ENCODE measurements around the gene MOBP. TPM values are rescaled to one million over a fixed set of nuclear protein-coding genes. Genes with fewer than 3 reads are reported as not detected.

The MOBP gene
- total and polyA plus RNA-seq, 9 of the 15 experiments (the other 6 are each of a cell fraction or from before 2014, with no cell fraction given), result 0.09 to 0.33 (median 0.11) TPM; not detected in 4

GRCh38 chr3:39519554-39520288 lies 52.2 kb downstream of the MOBP start:
- no peak overlapping the region for H3K9ac ChIP-seq (ENCODE audit: insufficient read depth in 1 of 2, low read depth in 2 of 2, low read length in 2 of 2)
- H3K79me2 ChIP-seq (ENCODE audit: control insufficient read depth, insufficient read depth, low read length), result no peaks in the 10 kb centered on the region
- no peaks in the 10 kb centered on the region for H3K36me3 ChIP-seq (ENCODE audit: control insufficient read depth, insufficient read depth, low read length)
- no peak overlapping the region for H3K4me2 ChIP-seq (ENCODE audit: insufficient read depth, low read length)
- H4K20me1 ChIP-seq (replicated peaks; ENCODE audit: control insufficient read depth, insufficient read depth, low read length), result no peaks in the 10 kb centered on the region
- intact Hi-C loops (cut with micrococcal nuclease), result no loop called here
- no peak overlapping the region for H3K27ac ChIP-seq (ENCODE audit: extremely low read depth, low read depth, low read length)
- BruUV-seq (replicated peaks), result no TSS peak
- ChIA-PET CTCF (ENCODE audit: low intra/inter-chr PET ratio) (interaction anchor here (0.6 kb wide), 1 partner anchor 10 kb away, joined by 3 read pairs; no protein-coding TSS in a partner anchor), POLR2A (interaction anchor here (0.7 kb wide), 1 partner anchor 35 kb away, joined by 3 read pairs; no protein-coding TSS in a partner anchor)
- peaks cover 3% of the 10 kb centered on the region; the same call in 1 of the 2 replicates for H3K9me3 ChIP-seq (replicated peaks; ENCODE audit: control insufficient read depth, insufficient read depth, low read depth, low read length)
- DNase-seq (ENCODE audit: extremely low read depth in 1 of 4, low spot score in 3 of 4), result no peak
- H3K4me3 ChIP-seq, result no peak overlapping the region
- in situ Hi-C loops (cut with MboI), result no loop called here
- WGBS (ENCODE audit: insufficient coverage, low coverage, missing lambda C conversion rate), result 3% methylated on average over 2 of the region's 3 CpGs
- H2AFZ ChIP-seq (ENCODE audit: low read depth, low read length), result no peak overlapping the region
- no peak for FAIRE-seq
- ATAC-seq, result no peak
- H3K4me1 ChIP-seq (replicated peaks in 1 of 2; ENCODE audit: control insufficient read depth in 2 of 2, insufficient read depth in 2 of 2, low read length in 2 of 2), result no peaks in the 10 kb centered on the region
- peaks cover 0 to 8% of the 10 kb centered on the region in 2 experiments; a peak in 2 of 5 replicates for H3K27me3 ChIP-seq (ENCODE audit: control insufficient read depth in 2 of 2, insufficient read depth in 2 of 2, low read length in 2 of 2)
- TF ChIP-seq, protein P1, sequence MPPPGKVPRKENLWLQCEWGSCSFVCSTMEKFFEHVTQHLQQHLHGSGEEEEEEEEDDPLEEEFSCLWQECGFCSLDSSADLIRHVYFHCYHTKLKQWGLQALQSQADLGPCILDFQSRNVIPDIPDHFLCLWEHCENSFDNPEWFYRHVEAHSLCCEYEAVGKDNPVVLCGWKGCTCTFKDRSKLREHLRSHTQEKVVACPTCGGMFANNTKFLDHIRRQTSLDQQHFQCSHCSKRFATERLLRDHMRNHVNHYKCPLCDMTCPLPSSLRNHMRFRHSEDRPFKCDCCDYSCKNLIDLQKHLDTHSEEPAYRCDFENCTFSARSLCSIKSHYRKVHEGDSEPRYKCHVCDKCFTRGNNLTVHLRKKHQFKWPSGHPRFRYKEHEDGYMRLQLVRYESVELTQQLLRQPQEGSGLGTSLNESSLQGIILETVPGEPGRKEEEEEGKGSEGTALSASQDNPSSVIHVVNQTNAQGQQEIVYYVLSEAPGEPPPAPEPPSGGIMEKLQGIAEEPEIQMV (tag; conservative IDR thresholded peaks at IDR 0.05; ENCODE audit: low read depth), result no peak
- TF ChIP-seq ESRRB (CRISPR knock-in tag; IDR thresholded peaks at IDR 0.05; ENCODE audit: borderline replicate concordance) (no peak), KLF6 (CRISPR knock-in tag; IDR thresholded peaks at IDR 0.05; ENCODE audit: borderline replicate concordance) (no peak)
- TF ChIP-seq, protein P2, sequence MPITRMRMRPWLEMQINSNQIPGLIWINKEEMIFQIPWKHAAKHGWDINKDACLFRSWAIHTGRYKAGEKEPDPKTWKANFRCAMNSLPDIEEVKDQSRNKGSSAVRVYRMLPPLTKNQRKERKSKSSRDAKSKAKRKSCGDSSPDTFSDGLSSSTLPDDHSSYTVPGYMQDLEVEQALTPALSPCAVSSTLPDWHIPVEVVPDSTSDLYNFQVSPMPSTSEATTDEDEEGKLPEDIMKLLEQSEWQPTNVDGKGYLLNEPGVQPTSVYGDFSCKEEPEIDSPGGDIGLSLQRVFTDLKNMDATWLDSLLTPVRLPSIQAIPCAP (CRISPR knock-in tag; IDR thresholded peaks at IDR 0.05; ENCODE audit: borderline replicate concordance), result no peak
- no peaks in the 10 kb centered on the region for H3K9me1 ChIP-seq (ENCODE audit: control insufficient read depth, insufficient read depth, low read length)

All from K562 (cell line).